Urinary bladder (tissue), 4 donors: Measurements from ENCODE around the gene MUC5B. TPM values are rescaled to one million over a fixed set of nuclear protein-coding genes. Genes with fewer than 3 reads are reported as not detected.

ENCODE experiments used
- DNase-seq: peaks from one replicate; pipeline ENCODE4 v3.0.0-alpha.2; 2015; ENCODE audit errors: extremely low spot score
- H3K27ac ChIP-seq: one replicate; pipeline ENCODE4 v1.5.1; 2013; ENCODE audit warnings: low read depth, mild to moderate bottlenecking, moderate library complexity
- H3K36me3 ChIP-seq: one replicate; pipeline ENCODE4 v1.6.1; 2013; ENCODE audit warnings: mild to moderate bottlenecking, moderate library complexity; ENCODE audit not compliant: insufficient read depth
- H3K4me1 ChIP-seq: one replicate; pipeline ENCODE4 v1.6.1; 2013; ENCODE audit warnings: mild to moderate bottlenecking, moderate library complexity; ENCODE audit not compliant: insufficient read depth
- H3K4me3 ChIP-seq: one replicate; pipeline ENCODE4 v1.5.1; 2013; ENCODE audit warnings: low read depth, low read length
- WGBS: extraction: QIAGEN DNeasy Blood & Tissue Kit; methylation state at CpG from one replicate; pipeline ENCODE4 v1.1.7; 2013; 5-methylcytosine and 5-hydroxymethylcytosine counted together
- polyA plus RNA-seq: library from polyadenylated mRNA; stranded (reverse); fragments of 200-250 nt; gene quantifications from one replicate; pipeline ENCODE4 v1.2.3, GENCODE V29; 2013
- total RNA-seq: library from RNA; depleted of rRNA; stranded (reverse); fragments of >200 nt; gene quantifications from one replicate; pipeline ENCODE4 v1.2.3, GENCODE V29; 2014
- donor health status: healthy with polysubstance abuse.
- donor health status: healthy.

MUC5B gene
- total and polyA plus RNA-seq, 2 donors = not detected

DNA sequence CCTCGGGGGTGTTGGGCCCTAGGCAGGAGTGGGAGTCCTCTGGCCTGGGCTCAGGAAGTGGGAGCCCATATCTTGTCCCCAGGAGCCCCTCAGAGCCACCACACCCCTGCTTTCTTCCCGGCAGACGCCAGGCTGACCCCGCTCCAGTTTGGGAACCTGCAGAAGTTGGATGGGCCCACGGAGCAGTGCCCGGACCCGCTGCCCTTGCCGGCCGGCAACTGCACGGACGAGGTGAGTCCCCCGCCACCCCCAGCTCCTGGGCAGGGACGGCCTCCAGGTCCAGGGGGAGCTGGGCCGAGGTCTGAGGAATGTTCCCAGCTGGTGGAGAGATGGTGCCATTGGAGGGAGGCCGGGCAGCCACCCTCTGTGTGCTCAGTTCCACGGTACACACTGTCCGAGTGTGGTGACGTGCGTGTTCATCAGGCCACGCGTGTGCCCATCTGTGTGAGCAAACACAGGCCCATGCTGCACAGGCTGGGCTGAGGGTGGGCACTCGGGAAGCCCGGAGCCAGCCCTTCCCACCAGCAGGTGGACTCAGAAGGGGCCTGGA lies 4.8 kb downstream of the MUC5B start:
- H3K36me3 ChIP-seq = no peaks in the 10 kb centered on the region
- 83% methylated on average over 23 of the region's 23 CpGs for WGBS
- H3K4me1 ChIP-seq = no peaks in the 10 kb centered on the region
- DNase-seq = no peak
- no peak overlapping the region for H3K4me3 ChIP-seq
- no peak overlapping the region for H3K27ac ChIP-seq

DNA sequence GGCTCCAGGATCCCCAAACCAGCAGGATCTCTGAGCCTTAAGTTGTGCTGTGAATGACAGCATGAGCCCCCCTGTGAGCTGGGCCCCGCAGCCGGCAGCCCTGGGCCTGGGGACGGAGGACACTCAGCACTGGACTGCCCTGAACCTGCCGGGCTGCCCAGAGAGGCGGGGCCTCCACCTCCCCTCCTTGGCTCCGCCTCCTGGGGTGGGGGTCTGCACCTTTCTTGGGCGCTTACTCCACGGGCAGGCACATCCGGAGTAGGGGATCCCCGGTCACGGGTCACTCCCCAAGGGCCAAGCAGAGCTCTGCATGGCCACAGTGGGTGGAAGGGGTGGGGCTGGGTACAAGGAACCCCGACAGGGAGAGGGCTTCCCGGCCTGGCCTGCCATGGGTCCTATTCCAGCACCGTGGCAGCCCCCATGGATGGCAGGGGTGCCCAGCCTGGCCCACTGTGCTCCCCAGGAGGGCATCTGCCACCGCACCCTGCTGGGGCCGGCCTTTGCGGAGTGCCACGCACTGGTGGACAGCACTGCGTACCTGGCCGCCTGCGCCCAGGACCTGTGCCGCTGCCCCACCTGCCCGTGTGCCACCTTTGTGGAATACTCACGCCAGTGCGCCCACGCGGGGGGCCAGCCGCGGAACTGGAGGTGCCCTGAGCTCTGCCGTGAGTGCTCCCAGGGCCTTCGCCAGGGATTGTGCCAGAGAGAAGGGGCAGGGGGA lies 5.4 kb downstream of the MUC5B start:
- no peaks in the 10 kb centered on the region for H3K36me3 ChIP-seq
- DNase-seq = no peak
- H3K4me3 ChIP-seq = no peak overlapping the region
- no peaks in the 10 kb centered on the region for H3K4me1 ChIP-seq
- no peak overlapping the region for H3K27ac ChIP-seq
- WGBS = 84% methylated on average over 31 of the region's 31 CpGs

DNA sequence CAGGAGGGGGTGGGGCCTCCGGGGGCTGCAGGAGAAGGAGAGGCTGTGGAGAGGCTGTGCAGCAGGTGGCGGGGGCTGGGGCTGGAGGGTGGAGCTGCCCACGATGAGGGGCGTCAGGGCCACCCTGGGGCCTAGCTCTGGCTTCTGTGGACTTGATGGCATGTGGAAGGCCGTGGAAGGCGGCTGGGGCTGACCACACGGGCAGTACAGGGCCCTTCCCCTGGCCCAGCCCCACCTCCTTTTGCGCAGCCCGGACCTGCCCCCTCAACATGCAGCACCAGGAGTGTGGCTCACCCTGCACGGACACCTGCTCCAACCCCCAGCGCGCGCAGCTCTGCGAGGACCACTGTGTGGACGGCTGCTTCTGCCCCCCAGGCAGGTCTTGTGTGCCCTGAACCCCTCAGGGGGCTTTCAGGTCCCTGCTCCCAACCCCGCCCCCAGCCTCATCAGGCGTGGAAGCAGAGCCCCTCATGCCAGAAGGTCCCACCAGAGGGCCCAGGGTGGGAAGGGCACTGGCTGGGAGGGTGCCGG lies 6.1 kb downstream of the MUC5B start:
- no peak for DNase-seq
- 72% methylated on average over 18 of the region's 18 CpGs for WGBS

DNA sequence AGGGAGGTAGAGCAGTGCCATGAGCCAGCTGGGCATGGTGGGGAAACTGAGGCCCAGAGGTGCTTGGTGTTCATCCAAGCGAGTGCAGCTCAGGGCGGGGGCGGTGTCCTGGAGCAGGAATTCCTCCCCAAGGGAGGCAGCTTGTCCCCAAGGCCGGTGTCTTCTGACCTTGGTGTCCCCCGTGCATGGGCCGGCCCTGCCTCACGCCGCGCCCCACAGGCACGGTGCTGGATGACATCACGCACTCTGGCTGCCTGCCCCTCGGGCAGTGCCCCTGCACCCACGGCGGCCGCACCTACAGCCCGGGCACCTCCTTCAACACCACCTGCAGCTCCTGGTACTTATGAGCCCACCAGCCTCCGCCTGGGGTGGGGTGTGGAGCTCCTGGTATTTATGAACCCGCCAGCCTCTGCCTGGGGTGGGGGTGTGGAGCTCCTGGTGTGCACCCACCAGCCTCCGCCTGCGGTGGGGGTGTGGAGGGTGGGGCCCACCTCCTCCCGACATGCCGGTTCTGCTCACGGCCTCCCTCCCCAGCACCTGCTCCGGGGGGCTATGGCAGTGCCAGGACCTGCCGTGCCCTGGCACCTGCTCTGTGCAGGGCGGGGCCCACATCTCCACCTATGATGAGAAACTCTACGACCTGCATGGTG lies 6.7 kb downstream of the MUC5B start:
- Histone ChIP-seq H3K4me3 (no peak overlapping the region), H3K27ac (no peak overlapping the region), H3K36me3 (no peaks in the 10 kb centered on the region), H3K4me1 (no peaks in the 10 kb centered on the region)
- WGBS = 82% methylated on average over 27 of the region's 27 CpGs
- no peak for DNase-seq

More for the DNA sequence above, 6.1 kb downstream of the MUC5B start:
- Histone ChIP-seq H3K4me1 (no peaks in the 10 kb centered on the region), H3K27ac (no peak overlapping the region), H3K4me3 (no peak overlapping the region), H3K36me3 (no peaks in the 10 kb centered on the region)

DNA sequence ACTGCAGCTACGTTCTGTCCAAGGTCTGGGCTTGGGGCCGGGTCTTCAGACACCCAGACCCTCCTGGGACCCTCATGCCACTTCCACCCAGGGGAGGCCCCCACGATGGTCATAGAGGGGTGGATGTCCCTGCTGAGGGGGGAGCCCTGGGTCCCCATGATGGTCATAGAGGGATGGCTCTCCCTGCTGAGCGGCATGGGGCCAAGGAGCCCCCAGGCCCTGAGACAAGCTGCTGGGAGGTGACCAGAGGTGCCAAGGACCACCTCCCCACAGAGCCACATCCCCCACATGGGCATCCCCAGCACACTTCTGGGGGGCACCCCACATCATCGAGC lies 7.2 kb downstream of the MUC5B start:
- no peak overlapping the region for H3K4me3 ChIP-seq
- H3K4me1 ChIP-seq = no peaks in the 10 kb centered on the region
- H3K36me3 ChIP-seq = no peaks in the 10 kb centered on the region
- DNase-seq = no peak
- 75% methylated on average over 5 of the region's 5 CpGs for WGBS
- no peak overlapping the region for H3K27ac ChIP-seq

DNA sequence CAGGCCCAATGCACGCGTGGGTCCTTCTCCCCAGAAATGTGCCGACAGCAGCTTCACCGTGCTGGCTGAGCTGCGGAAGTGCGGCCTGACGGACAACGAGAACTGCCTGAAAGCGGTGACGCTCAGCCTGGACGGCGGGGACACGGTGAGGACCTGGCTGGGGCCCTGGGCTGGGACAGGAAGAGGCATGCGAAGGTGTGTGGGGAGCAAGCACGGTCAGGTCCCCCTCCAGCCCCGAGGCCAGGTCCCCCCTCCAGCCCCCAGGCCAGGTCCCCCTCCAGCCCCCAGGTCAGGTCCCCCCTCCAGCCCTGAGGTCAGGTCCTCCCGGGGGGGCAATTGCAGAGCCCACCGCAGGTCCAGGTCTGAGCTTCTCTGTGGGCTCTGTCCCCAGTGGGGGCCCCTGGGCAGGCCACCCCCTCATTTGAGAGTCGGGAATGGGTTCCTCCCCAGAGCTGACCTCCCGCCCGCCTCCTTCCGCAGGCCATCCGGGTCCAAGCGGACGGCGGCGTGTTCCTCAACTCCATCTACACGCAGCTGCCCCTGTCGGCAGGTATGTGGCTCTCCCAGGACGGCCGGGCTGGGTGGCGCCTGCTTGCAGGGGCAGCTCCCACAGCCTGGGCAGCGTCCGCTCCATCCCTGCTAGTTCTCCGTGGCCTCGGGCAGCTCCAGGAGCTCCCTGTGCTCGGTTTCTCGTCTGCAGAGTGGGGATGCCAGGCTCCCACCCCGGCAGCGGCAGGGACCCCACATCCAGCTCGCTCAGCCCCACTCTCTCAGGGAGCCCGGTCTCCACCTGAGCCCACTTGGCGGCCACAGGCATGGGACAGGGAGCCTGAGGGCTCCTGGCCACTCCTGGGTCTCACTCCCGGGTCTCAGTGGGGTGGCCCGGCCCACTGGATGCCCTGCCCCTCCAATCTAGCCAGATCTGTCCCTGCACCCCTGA lies 7.9 kb downstream of the MUC5B start:
- DNase-seq = no peak
- Histone ChIP-seq H3K4me3 (no peak overlapping the region), H3K36me3 (no peaks in the 10 kb centered on the region), H3K4me1 (no peaks in the 10 kb centered on the region), H3K27ac (no peak overlapping the region)
- WGBS = 70% methylated on average over 45 of the region's 45 CpGs

DNA sequence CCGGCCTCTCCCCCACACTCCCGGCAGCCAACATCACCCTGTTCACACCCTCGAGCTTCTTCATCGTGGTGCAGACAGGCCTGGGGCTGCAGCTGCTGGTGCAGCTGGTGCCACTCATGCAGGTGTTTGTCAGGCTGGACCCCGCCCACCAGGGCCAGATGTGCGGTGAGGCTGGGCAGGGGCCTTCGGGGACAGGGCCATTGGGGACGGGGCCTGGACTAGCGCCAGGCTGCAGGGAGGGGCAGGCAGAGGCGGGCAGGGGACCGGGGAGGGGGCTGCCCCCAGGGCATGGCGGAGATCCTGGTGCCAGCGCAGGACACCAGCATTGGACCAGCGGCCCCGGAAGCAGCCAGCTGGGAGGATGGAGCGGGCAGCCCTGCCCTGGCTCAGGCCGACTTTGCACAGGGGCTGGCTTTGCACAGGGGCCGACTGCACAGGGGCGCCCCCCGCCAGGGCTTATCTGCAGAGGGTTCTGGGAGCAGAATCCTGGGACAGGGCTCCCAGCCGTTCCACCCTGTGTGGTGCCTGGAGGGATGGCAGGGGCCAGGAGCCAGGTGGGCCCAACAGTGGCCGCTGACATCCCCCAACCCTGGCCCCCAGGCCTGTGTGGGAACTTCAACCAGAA lies 8.6 kb downstream of the MUC5B start:
- no peak for DNase-seq
- H3K36me3 ChIP-seq = no peaks in the 10 kb centered on the region
- H3K27ac ChIP-seq = no peak overlapping the region
- WGBS = 59% methylated on average over 22 of the region's 22 CpGs
- no peak overlapping the region for H3K4me3 ChIP-seq
- no peaks in the 10 kb centered on the region for H3K4me1 ChIP-seq

DNA sequence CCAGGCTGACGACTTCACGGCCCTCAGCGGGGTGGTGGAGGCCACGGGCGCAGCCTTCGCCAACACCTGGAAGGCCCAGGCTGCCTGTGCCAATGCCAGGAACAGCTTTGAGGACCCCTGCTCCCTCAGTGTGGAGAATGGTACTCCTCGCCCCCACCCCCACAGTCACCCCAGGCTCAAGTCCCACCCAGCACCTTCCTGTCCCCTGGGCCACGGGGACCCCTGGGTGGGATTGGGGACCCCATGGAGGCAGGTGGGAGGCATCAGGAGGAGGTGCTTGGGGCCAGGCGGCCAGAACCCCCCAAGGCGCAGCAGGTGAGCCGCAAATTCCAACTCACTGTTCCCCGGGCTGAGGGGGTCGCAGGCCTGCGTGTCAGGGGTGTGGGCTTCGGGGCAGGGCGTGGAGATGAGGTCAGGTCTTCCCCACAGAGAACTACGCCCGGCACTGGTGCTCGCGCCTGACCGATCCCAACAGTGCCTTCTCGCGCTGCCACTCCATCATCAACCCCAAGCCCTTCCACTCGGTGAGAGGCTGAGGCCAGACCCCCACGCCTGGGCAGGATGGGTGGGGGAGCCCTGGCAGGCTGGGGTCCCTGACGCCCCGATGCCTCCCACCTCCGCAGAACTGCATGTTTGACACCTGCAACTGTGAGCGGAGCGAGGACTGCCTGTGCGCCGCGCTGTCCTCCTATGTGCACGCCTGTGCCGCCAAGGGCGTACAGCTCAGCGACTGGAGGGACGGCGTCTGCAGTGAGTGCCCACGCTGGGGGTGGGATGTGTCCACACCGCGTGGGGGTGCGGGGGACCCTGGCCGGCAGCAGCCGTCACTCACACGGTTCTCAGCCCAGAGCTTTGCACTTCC lies 9.4 kb downstream of the MUC5B start:
- Histone ChIP-seq H3K4me1 (no peaks in the 10 kb centered on the region), H3K36me3 (no peaks in the 10 kb centered on the region), H3K27ac (no peak overlapping the region), H3K4me3 (no peak overlapping the region)
- WGBS = 78% methylated on average over 46 of the region's 46 CpGs
- no peak for DNase-seq

DNA sequence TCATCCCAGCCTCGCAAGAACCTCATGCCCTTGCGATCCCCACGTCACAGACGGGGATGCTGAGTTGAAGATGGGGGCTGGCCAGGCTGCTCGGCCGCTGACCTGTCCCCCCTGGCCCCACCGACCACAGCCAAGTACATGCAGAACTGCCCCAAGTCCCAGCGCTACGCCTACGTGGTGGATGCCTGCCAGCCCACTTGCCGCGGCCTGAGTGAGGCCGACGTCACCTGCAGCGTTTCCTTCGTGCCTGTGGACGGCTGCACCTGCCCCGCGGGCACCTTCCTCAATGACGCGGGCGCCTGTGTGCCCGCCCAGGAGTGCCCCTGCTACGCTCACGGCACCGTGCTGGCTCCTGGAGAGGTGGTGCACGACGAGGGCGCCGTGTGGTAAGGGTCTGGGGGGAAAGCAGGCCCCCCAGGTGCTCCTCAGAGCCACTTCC lies 10.0 kb downstream of the MUC5B start:
- H3K4me1 ChIP-seq = no peaks in the 10 kb centered on the region
- H3K36me3 ChIP-seq = no peaks in the 10 kb centered on the region
- DNase-seq = no peak
- no peak overlapping the region for H3K27ac ChIP-seq
- 77% methylated on average over 30 of the region's 30 CpGs for WGBS
- H3K4me3 ChIP-seq = no peak overlapping the region

DNA sequence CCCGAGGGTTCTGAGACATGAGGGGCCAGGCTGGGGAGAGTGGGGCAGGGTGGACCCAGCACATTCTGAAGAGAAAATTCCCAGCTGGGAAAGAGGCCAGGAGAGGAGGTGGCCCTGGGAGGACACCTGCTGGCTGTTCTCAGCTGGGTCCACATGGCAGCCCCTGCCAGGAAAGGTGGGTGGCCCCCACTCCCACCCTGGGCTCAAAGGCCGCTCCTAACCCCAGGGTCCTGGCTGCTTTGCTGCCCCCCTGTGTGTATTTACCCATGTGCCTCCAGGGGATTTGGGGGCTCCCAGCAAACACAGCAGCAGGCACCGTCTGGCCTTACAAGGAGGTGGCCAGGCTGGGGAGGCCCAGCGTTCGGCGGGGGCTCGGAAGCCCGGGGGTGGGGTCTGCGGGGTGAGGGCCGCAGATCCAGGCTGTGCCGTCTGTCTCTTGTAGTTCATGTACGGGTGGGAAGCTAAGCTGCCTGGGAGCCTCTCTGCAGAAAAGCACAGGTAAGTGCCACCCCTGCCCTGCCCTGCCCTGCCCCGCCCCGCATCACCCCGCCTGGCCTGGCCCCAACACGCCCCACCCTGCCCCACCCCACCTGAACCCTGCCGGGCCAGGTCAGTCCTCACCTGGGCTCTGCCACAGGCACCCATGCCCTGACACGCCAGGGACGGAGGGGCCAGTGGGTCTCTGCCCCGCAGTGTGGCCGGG lies 10.6 kb downstream of the MUC5B start:
- no peak for DNase-seq
- Histone ChIP-seq H3K27ac (no peak overlapping the region), H3K4me3 (no peak overlapping the region), H3K4me1 (no peaks in the 10 kb centered on the region), H3K36me3 (no peaks in the 10 kb centered on the region)
- WGBS = 66% methylated on average over 21 of the region's 21 CpGs

DNA sequence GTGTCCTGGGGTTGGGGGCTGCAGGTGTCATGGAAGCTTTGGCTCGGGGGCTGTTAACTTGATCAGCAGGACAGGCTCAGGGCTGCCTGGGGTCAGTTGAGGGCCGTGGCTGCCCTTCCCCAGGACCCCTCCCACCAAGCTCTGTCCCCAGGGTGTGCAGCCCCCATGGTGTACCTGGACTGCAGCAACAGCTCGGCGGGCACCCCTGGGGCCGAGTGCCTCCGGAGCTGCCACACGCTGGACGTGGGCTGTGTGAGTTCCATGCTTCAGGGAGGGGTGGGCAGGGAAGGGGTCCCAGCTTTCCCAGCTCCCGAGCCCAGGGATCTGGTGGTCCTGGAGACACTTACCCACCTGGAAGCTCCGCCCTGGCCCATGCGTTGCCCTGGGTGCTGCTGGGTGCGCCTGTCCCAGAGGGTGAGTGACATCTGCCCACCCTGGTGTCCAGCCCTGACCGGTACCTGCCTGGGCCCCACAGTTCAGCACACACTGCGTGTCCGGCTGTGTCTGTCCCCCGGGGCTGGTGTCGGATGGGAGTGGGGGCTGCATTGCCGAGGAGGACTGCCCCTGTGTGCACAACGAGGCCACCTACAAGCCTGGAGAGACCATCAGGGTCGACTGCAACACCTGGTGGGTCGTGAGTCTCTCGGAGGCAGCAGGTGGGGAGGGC lies 11.3 kb downstream of the MUC5B start:
- DNase-seq = no peak
- H3K36me3 ChIP-seq = no peaks in the 10 kb centered on the region
- WGBS = 73% methylated on average over 22 of the region's 22 CpGs
- no peak overlapping the region for H3K27ac ChIP-seq
- H3K4me3 ChIP-seq = no peak overlapping the region
- no peaks in the 10 kb centered on the region for H3K4me1 ChIP-seq
